Ureter (tissue), 1 donor: Measurements from ENCODE around the gene ZFAND4. TPM values are rescaled to one million over a fixed set of nuclear protein-coding genes. Genes with fewer than 3 reads are reported as not detected.
"Not testable (repeated sequence)": the region's sequence is repeated elsewhere in the genome, so short reads cannot be mapped to it uniquely, and the experiment has no call there.

ENCODE experiments used
- DNase-seq: peaks from one replicate; pipeline ENCODE4 v3.0.0-alpha.2; 2020; ENCODE audit warnings: low spot score
- total RNA-seq: library from RNA; stranded (reverse); gene quantifications from one replicate; pipeline ENCODE4 v1.2.4, GENCODE V29; 2023
- donor health status: DM: yes; HTN: yes; CAD: no.

Gene ZFAND4
- 20.7 TPM for total RNA-seq

DNA sequence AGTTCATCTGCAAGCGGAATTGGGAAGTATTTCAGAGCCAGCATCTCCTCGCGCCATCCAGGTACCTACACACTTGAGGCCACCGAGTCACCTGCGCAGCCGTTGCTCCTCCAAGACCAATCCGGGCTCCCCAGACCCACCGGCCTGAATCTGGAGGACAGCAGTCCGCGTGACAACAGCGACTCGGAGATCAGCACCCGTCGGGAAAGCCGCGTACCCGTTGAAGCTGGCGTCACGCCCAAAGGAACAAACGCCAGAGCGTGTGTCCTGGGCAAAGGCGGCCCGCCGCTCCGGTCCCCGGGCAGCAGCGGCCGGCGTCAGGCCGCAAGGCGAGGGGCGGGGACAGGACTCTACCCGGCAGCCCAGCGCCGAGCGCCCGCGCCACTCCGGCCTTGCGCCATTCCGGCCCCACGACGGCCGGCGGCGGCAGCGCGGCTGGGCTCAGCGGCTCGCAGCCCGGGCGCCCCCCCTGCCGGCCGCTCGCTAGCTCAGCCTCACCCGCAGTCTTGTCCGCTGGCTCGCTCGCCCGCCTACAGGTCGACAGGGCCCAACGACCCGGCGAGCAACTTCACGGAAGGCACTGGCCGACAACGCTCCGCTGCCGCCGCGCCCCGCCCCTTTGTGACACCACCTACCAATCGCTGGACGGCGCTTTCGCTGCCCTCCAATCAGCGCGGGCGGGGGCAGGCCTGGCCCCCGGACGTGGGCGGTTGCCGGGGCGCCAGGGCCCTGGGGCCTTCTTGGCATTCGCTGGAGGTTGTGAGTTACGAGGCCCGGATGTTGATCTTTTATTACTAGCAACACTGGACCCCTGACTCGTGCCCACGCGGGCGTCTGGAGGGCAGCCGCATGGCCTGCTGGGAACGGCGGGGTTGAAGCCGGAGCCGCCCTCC, at the start of gene ZFAND4:
ZFAND4 (minus strand) TSS at position 592 of the 893 bp plus-strand sequence. CDS start 9,047 bp downstream, outside the sequence.
- DNase-seq = peak; percentile 97

DNA sequence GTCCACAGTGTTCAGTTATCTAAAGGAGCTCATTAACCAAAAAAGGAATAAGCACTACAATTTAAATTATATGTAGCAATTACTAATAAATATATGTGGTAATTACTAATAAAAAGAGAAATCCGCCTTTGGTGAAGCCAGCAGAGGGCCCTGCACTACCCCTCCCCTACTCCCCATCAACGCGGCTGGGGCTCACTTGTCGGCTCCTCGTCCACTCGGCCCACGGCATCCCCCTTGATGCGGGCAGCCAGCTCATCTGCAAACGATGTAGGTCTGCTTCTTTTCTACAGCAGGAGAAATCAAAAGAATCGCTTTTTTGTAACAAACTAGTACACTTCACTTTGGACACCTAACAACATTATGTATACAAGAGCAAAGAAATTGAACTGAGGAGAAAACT, 48.9 kb upstream of the ZFAND4 start:
- not testable (repeated sequence) for DNase-seq

DNA sequence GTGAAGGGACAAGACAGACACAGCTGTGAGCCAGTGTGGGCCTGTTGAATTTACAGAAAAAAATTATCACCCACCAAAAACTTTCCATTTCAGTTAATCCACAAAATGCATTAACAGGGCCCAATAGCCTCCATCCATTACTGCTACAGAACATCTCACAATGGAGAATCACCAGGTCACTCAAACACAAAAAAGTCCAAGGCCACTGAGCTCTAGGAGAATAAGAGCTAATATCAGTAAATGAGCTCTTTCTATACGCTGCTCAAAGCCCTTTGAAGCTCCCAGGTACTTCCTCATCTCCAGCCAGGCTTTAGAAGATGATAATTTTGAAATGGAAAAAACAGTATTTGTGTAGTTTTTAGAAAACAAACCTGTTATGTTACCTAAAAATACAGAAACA, 45.1 kb upstream of the ZFAND4 start:
- not testable (repeated sequence) for DNase-seq

DNA sequence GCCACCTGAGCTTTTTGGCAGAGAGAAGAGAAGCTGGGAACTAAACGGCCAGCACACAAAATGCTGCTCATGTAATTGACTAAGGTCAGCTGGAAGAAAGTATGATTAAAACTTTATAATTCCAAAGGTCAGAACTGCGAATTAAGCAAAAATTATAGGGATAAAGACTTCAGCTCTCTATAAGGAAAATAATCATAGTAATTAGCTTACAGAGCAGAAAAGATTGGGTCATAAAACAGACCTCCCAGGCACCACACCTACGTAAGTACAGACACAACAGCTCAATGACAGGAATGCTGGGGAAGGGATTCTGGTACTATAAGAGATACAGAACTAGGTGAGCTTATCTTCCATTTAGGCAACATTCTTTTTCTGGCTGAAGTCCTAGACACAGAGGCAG, 44.5 kb upstream of the ZFAND4 start:
- DNase-seq = not testable (repeated sequence)

DNA sequence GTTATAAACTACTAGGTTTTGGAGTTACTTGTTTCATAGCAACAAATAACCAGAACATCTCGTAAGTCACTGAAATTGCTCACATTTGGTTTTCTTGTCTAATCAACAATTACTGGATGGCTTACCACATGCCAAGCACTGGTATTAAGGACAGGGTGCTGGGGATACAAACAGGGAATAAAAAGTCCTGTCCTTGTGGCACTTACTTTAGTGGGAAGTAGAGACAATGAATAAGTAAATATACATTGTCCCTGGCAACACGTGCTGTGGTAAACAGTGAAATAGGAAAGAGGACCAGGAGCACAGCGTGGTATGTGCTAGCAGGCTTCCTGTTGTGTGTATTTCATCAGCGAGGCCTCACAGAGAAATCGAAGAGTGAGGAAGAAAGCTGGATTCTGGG, 38.7 kb upstream of the ZFAND4 start:
- DNase-seq = not testable (repeated sequence)

DNA sequence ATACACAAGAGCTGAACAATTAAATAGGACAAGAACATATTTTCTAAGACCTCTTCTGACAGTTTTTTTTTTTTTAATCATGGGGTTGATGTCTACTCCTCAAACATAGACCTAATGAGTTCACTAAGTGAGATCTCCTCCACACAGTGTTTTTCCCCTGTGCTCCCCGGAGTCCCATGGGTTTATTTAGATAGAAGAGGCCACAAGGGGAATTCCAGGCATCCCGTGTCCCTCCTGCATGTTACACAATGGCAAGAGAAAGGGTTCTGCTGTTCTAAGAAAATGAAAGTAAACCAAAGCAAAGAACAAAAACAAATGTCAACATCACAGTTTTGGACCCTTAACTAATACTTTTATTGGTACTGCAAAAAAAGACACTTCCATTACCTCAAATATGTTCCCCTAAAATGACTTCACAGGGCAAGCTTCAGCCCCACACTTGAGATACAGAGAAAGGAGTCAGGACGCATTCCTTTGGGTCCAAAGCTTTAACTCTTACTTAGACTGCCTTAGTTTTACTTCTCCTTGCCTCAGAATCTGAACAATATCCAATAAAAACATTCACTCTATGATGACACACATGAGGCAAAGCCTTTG, 37.7 kb upstream of the ZFAND4 start:
- DNase-seq = not testable (repeated sequence)

DNA sequence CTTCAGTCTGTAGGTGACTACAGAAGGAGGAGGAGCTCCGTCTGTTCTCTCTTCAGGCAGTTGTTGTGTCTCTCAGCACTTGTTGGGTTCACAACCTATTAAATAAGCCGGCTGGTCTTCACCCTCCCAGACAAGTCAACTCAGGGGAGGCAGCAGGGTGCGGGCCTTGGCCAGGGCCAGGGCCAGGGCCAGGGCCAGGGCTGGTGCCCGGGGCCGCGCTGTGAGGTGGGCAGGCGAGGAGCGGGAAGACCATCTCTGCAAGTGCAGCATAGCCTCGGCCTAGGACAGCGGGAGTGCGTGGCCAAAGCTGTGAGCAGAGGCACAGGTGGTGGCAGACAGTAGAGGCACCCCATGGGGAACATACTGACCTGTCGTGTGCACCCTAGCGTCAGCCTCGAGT, 5.9 kb upstream of the ZFAND4 start:
- not testable (repeated sequence) for DNase-seq

DNA sequence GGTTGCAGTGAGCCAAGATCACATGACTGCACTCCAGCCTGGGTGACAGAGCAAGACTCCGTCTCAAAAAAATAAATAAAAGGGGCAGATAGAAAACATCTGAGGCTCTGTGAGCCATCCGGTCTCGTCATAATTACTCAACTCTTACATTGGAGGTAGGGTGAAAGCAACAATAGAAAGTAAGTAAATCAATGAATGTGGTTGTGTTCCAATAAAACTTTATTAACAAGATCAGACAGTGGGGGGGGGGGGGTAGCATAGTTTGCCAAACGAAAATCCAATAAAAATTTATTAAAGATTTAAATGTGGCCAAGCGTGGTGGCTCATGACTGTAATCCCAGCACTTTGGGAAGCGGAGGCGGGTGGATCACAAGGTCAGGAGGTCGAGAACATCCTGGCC, 2.8 kb upstream of the ZFAND4 start:
- no peak for DNase-seq

DNA sequence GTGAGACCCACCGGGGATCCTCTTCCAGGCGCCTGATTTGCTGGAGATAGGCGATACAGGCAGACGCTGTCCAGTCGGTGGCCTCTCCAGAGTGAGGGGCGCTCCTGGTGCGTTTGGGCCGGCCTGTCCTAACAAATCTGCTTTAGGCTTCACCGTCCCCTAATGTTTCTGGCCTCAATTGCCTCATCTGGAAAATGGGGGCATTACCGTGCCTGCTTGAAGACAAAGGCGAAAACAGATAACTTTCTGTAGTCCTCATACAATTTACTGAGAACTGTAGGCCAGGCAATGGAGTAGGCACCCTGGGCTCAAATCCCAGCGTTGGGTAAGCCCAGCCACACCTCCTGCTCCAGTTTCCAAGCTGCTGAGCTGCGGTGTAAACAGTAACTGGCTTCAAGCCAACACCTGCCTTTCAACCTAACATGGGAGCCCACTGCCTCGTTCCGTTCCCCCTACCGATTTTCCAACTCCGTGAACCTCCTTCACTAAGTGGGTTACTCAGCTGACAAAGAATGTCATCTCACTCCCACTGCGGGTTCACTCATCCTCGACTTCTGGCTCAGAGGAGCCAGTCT, 589 bp upstream of the ZFAND4 start:
- peak; percentile 45 for DNase-seq

DNA sequence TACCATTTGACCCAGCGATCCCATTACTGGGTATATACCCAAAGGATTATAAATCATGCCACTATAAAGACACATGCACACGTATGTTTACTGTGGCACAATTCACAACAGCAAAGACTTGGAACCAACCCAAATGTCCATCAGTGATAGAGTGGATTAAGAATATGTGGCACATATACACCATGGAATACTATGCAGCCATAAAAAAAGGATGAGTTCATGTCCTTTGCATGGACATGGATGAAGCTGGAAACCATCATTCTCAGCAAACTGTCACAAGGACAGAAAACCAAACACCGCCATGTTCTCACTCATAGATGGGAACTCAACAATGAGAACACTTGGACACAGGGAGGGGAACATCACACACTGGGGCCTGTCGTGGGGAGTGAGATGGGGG, 1.3 kb downstream of the ZFAND4 start:
- DNase-seq = not testable (repeated sequence)

DNA sequence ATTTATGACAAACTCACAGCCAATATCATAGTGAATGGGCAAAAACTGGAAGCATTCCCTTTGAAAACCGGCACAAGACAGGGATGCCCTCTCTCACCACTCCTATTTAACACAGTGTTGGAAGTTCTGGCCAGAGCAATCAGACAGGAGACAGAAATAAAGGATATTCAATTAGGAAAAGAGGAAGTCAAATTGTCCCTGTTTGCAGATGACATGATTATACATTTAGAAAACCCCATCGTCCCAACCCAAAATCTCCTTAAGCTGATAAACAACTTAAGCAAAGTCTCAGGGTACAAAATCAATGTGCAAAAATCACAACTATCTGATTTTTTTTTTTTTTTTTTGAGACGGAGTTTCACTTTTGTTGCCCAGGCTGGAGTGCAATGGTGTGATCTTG, 2.7 kb downstream of the ZFAND4 start:
- not testable (repeated sequence) for DNase-seq

DNA sequence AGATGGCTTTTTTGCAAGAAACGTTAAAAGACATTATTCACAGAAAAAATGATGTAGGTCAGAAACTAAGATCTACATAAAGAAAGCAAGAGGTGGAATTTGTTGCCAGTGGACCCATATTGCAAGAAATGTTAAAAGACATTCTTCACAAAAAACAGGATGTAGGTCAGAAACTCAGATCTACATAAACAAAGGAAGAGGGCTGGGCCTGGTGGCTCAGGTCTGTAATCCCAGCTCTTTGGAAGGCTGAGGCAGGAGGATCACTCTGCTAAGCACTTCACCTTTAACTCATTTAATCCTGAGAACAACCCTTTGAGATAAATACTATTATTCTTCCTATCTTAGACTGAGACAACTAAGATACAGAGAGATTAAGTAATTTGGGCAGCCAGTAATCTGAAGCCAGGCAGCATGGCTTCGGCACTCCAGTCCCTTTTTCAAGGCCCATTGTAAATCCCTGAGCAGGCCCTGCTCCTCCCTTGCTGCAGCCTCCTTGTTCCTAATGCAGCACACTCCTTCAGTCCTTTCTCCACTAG, 11.6 kb downstream of the ZFAND4 start:
- no peak for DNase-seq

DNA sequence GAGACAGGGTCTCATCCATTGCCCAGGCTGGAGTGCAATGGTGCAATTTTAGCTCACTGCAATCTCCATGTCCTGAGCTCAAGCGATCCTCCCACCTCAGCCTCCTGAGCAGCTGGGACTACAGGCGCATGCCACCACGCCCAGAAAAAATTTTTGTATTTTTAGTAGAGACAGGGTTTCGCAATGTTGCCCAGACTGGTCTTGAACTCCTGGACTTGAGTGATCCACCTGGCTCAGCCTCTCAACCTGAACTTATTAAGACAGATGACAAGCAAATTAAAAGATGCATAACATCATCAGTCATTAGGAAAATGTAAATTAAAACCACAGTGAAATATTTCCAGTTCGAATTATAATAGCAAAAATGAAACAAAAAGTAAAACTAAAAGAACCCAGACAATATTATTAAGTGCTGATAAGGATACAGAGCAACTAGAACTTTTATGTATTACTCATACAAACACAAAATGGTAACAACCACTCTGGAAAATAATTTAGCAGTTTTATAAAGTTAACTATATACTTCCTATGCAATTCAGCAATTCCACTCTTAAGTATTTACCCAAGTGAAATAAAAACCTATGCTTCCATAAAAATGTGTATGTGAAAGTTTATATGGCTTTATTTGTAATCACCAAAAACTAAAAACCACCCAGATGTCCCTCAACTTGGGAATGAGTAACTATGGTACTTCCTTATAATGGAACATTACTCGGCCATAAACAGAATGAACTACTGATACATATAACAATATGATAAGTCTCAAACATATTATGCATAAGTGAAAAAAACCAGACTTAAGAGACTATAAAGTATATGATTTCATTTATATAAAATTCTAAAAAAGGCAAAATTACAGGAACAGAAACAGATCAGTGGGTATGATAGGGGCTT, 15.3 kb downstream of the ZFAND4 start:
- DNase-seq = no peak

DNA sequence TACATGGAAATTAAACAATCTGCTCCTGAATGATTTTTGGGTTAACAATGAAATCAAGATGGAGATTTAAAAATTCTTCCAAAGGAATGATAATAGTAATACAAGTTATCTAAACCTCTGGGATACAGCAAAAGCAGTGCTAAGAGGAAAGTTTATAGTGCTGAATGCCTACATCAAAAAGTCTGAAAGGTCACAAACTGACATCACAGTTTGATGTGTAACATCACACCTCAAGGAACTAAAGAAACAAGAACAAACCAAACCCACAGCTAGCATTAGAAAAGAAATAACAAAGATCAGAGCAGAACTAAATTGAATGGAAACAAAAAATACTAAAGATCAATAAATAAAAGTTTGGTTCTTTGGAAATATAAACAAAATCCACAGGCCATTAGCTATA, 17.4 kb downstream of the ZFAND4 start:
- DNase-seq = no peak

DNA sequence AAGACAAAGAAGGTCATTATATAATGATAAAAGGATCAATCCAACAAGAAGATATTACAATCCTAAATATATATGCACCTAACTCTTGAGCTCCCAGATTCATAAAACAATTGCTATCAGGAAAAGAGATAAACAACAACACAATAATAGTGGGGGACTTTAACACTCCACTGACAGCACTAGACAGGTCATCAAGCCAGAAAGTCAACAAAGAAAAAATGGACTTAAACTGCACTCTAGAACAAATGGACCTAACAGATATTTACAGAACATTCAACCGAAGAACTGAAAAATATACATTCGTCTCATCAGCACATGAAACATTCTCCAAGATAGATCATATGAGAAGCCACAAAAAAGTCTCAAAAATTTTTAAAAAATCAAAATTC, 17.8 kb downstream of the ZFAND4 start:
- DNase-seq = not testable (repeated sequence)

DNA sequence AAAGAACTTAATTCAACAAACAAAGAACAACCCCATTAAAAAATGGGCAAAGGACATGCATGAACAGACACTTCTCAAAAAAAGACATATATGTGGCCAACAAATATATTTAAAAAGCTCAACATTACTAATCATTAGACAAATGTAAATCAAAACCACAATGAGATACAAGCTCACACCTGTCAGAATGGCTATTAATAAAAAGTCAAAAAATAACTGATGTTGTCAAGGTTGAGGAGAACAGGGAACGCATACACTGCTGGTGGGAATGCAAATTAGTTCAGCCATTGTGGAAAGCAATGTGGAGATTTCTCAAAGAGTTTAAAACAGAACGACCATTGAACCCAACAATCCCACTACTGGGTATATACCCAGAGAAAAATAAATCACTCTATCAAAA, 19.1 kb downstream of the ZFAND4 start:
- DNase-seq = no peak

DNA sequence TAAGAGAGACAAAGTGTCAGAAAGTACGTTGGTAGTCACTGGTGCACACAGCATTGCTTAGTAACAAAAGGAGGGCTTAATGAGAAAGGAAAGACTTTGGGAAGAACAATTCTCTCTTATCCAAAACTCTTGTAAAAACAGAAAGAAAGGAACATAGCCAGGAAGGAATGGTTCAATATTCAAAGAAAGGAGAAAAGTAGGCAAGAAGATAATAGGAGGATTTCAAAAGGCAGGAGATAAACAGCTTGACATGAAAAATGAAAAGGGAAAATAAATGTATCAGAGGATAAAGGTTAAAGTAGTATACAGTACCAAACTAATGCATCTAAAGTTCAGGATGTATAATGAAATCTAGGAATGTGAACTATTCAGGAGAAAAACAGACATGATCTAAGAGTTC, 20.1 kb downstream of the ZFAND4 start:
- DNase-seq = no peak

DNA sequence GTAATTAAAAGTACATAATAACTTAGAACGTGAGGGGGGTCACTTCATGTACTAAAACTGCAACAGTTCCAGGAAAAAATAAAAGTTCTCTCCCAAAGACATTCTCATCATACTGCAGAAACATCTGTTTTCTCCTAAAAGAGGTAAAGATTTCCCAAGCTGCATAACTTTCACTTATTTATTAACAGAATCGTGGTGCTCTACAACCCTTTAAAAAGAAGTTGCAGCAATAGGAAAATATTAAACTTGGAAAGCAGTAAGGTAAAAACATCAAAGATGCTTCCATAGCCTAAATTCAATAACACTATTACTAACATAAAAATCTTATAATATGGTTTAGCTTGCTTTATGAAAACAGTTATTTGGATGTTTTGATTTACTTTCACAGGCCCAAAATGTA, 23.3 kb downstream of the ZFAND4 start:
- no peak for DNase-seq

DNA sequence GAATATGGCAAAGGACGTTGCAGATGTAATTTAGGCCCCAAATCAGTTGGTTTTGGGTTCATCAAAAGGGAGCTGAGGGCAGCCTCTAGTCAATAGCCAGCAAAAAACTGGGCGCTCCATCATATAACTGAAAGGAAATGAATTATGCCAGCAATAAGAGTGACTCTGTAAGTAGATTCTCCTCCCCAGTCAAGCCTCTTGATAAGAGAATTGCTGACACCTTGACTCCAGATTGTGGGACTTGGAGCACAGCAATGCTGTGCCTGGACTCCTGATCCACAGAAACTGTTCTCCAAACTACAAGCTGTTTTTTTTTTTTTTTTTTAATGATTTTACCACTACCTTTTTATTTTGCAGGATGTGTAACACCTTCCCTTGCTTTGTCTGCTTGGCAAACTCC, 25.5 kb downstream of the ZFAND4 start:
- no peak for DNase-seq

DNA sequence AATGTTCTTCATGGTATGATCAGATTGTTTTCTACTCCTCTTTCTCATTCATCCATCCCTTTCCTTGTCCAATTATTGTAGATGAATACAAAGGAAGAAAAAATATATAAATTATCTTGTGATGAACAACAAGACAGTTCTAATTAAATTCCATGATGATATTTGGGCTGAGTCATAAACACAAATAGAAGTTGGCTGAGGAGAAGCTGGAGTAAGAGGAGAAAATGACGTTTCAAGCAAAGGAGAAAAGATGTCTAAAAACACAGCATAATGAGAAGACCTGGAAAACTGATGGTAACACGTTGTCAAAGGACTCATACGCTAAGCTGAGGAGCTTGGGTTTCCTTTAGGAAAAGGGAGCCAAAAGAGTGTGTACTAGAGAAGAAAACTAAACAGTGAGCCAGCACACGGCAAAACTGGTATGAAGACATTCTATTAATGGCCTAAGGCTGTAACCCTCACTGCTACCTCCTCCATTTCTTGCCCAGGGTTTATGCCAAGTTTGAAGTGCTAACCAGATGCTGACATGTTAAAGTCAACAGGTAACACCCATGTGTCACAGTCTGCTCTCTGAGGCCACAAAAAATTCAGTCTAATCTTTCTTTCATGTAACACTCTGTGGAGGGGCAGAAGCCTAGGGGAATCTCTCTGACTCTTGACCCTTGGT, 26.1 kb downstream of the ZFAND4 start:
- no peak for DNase-seq

DNA sequence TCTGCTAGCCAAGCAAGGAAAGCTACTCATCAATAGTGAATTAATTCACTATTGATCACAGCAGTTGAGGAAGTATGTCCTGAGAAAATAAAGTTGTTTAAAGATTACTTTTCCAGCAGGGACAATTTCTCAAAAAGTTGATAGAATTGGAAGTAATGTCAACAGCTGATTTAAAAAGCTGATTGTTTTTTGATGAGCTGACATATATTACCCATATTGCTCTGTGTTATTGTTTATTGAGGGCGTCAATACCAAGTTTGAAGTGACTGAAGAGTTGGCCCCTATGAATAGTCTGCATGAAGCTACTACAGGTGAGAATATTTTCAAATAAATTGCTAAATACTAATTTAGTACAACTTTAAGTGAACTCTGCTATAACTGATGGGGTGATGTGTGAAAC, 28.0 kb downstream of the ZFAND4 start:
- no peak for DNase-seq
